HepG2 (cell line): Measurements from ENCODE around the gene TNXB. TPM values are rescaled to one million over a fixed set of nuclear protein-coding genes. Genes with fewer than 3 reads are reported as not detected.

Experiments used
- AHR ChIP-seq: IDR thresholded peaks from 2 replicates; pipeline ENCODE4 v1.6.1; 2018; ENCODE audit warnings: missing genetic modification reagents, missing compliant biosample characterization
- E2F5 ChIP-seq: sonication (generic); formaldehyde crosslinking; conservative IDR thresholded peaks from 2 replicates; pipeline ENCODE4 v1.4.0; 2020; ENCODE audit warnings: missing genetic modification reagents
- ETV6 ChIP-seq: sonication (generic); formaldehyde crosslinking; conservative IDR thresholded peaks from 2 replicates; pipeline ENCODE4 v1.4.0; 2020; ENCODE audit warnings: missing genetic modification reagents
- FOXO4 ChIP-seq: sonication (generic); formaldehyde crosslinking; conservative IDR thresholded peaks from 2 replicates; pipeline ENCODE4 v1.8.1; 2023; ENCODE audit warnings: missing genetic modification reagents
- RARA ChIP-seq: IDR thresholded peaks from 2 replicates; pipeline ENCODE4 v1.6.1; 2016; ENCODE audit warnings: missing genetic modification reagents, missing compliant biosample characterization
- SALL1 ChIP-seq: sonication (generic); formaldehyde crosslinking; IDR thresholded peaks from 2 replicates; pipeline ENCODE4 v1.8.0; 2022; ENCODE audit warnings: mild to moderate bottlenecking, missing genetic modification reagents
- ZFP37 ChIP-seq: sonication (generic); formaldehyde crosslinking; IDR thresholded peaks from 2 replicates; pipeline ENCODE4 v1.4.0; 2020; ENCODE audit warnings: missing genetic modification reagents, borderline replicate concordance
- ZNF281 ChIP-seq: sonication (generic); formaldehyde crosslinking; IDR thresholded peaks from 2 replicates; pipeline ENCODE4 v1.4.0; 2020; ENCODE audit warnings: missing genetic modification reagents, borderline replicate concordance
- ZNF7 ChIP-seq: IDR thresholded peaks from 2 replicates; pipeline ENCODE4 v1.6.1; 2016; ENCODE audit warnings: missing biosample characterization, missing genetic modification reagents
- ZNF720 ChIP-seq: sonication (generic); formaldehyde crosslinking; IDR thresholded peaks from 2 replicates; pipeline ENCODE4 v1.4.0; 2020; ENCODE audit warnings: missing genetic modification reagents
- polyA plus RNA-seq, 8 experiments: library from polyadenylated mRNA; depleted of rRNA in 3 of 8; stranded (reverse) in 7 of 8; unstranded in 1 of 8; fragments of >200 nt; fragmentation: Illumina TruSeq in 4 of 8; extraction: Trizol in 4 of 8; gene quantifications; 2 replicates each; pipeline versions ENCODE4 v1.2.1 to v1.2.3, GENCODE V29; 2011 to 2016; ENCODE audit warnings: low read depth in 4 of 8, missing spikeins in 1 of 8, mixed read lengths in 1 of 8; ENCODE audit not compliant: insufficient read depth in 1 of 8
- total RNA-seq, 5 experiments: library from RNA; depleted of rRNA; stranded (reverse); fragments of >200 nt; fragmentation: Illumina TruSeq; extraction: Trizol; gene quantifications; 2 replicates each; pipeline ENCODE4 v1.2.3, GENCODE V29; 2016; ENCODE audit warnings: low read depth in 1 of 5

The TNXB gene
- total and polyA plus RNA-seq, 2 of the 13 experiments (the other 11 are each of a cell fraction or from before 2014, with no cell fraction given) = 1.6 to 2.7 TPM

- TF ChIP-seq ZNF281 (CRISPR knock-in tag) = peak; percentile 48; the same call in 1 of the 2 replicates
- 0 out of 2 replicates have a peak, but pooled peaks have one; percentile 55 for TF ChIP-seq E2F5 (CRISPR knock-in tag)
- TF ChIP-seq RARA (CRISPR knock-in tag) = peak; percentile 22; the same call in 1 of the 2 replicates
- peak; percentile 57; the same call in 1 of the 2 replicates for TF ChIP-seq AHR (CRISPR knock-in tag)
- TF ChIP-seq FOXO4 = no peak
- TF ChIP-seq SALL1 (CRISPR knock-in tag) = peak; percentile 17; the same call in 1 of the 2 replicates
- peak; percentile 36; the same call in 1 of the 2 replicates for TF ChIP-seq ZNF7 (CRISPR knock-in tag)
- no peak for TF ChIP-seq ZFP37 (CRISPR knock-in tag)
- 0 out of 2 replicates have a peak, but pooled peaks have one; percentile 54 for TF ChIP-seq ETV6 (CRISPR knock-in tag)
- 0 out of 2 replicates have a peak, but pooled peaks have one; percentile 84 for TF ChIP-seq ZNF720 (CRISPR knock-in tag)
- TF ChIP-seq, all 625 proteins: peak for 19
Measured at GRCh38 chr6:32105433-32105832, 3.7 kb downstream of the TNXB start (continued).
